MM.1S (cell line): ENCODE measurements around the gene RGL4.

Experiments
- CTCF ChIP-seq: fragments of 300-600 bp; sonication (generic); IDR thresholded peaks from 2 replicates; pipeline ENCODE4 v1.5.1; 2016; ENCODE audit warnings: antibody characterized with exemption, low read length, mixed read lengths
- EZH2 ChIP-seq: fragments of 300-600 bp; sonication (generic); optimal IDR thresholded peaks from 2 replicates; pipeline ENCODE3; 2017; ENCODE audit warnings: low read depth, mild to moderate bottlenecking, antibody characterized with exemption, low read length, mixed read lengths

- TF ChIP-seq CTCF: no peak
- no peak for TF ChIP-seq EZH2
Measured at GRCh38 chr22:23698673-23699235, 7.9 kb downstream of the RGL4 start.
